ENCODE measurements around the gene UBQLN4.
"Not testable (repeated sequence)": the region's sequence is repeated elsewhere in the genome, so short reads cannot be mapped to it uniquely, and the experiment has no call there.

Gene UBQLN4

GRCh38 chr1:156075162-156075561, 21.6 kb upstream of the UBQLN4 start:
- no peak overlapping the region for H3K27ac Mint-ChIP-seq
- DNase-seq (ENCODE audit: low spot score): no peak
- H3K4me1 Mint-ChIP-seq (ENCODE audit: low read depth): no peaks in the 10 kb centered on the region
- H3K27me3 Mint-ChIP-seq (ENCODE audit: low read depth): peaks cover 21% of the 10 kb centered on the region
- no peak overlapping the region for H3K4me3 Mint-ChIP-seq
- H3K9me3 Mint-ChIP-seq: no peaks in the 10 kb centered on the region
- no peaks in the 10 kb centered on the region for H3K36me3 Mint-ChIP-seq (ENCODE audit: low read depth)

GRCh38 chr1:156074661-156075060, 21.1 kb upstream of the UBQLN4 start:
- Mint-ChIP-seq H3K4me3 (no peak overlapping the region), H3K27me3 (ENCODE audit: low read depth) (peaks cover 18% of the 10 kb centered on the region), H3K36me3 (ENCODE audit: low read depth) (no peaks in the 10 kb centered on the region), H3K4me1 (ENCODE audit: low read depth) (no peaks in the 10 kb centered on the region), H3K27ac (no peak overlapping the region), H3K9me3 (no peaks in the 10 kb centered on the region)
- DNase-seq (ENCODE audit: low spot score): no peak

- no peak overlapping the region for H3K27ac Mint-ChIP-seq
Observed at GRCh38 chr1:156073740-156074139, 20.1 kb upstream of the UBQLN4 start.

GRCh38 chr1:156073110-156073687, 19.6 kb upstream of the UBQLN4 start:
- Mint-ChIP-seq H3K4me1 (ENCODE audit: low read depth) (no peaks in the 10 kb centered on the region), H3K27me3 (ENCODE audit: low read depth) (peaks cover 8% of the 10 kb centered on the region), H3K4me3 (no peak overlapping the region), H3K27ac (no peak overlapping the region), H3K36me3 (ENCODE audit: low read depth) (no peaks in the 10 kb centered on the region), H3K9me3 (no peaks in the 10 kb centered on the region)
- no peak for DNase-seq (ENCODE audit: low spot score)

More at GRCh38 chr1:156073740-156074139, 20.1 kb upstream of the UBQLN4 start:
- Mint-ChIP-seq H3K36me3 (ENCODE audit: low read depth) (no peaks in the 10 kb centered on the region), H3K4me1 (ENCODE audit: low read depth) (no peaks in the 10 kb centered on the region), H3K27me3 (ENCODE audit: low read depth) (peaks cover 12% of the 10 kb centered on the region), H3K4me3 (no peak overlapping the region), H3K9me3 (no peaks in the 10 kb centered on the region)
- no peak for DNase-seq (ENCODE audit: low spot score)

- no peaks in the 10 kb centered on the region for H3K4me1 Mint-ChIP-seq (ENCODE audit: low read depth)
- no peak for DNase-seq (ENCODE audit: low spot score)
- peaks cover 3% of the 10 kb centered on the region for H3K27me3 Mint-ChIP-seq (ENCODE audit: low read depth)
- no peak overlapping the region for H3K27ac Mint-ChIP-seq
- H3K36me3 Mint-ChIP-seq (ENCODE audit: low read depth): no peaks in the 10 kb centered on the region
- H3K9me3 Mint-ChIP-seq: no peaks in the 10 kb centered on the region
- no peak overlapping the region for H3K4me3 Mint-ChIP-seq
Observed at GRCh38 chr1:156072251-156072650, 18.7 kb upstream of the UBQLN4 start.

GRCh38 chr1:156071332-156071816, 17.8 kb upstream of the UBQLN4 start:
- not testable (repeated sequence) for H3K9me3 Mint-ChIP-seq; H3K4me1 Mint-ChIP-seq (ENCODE audit: low read depth); H3K27me3 Mint-ChIP-seq (ENCODE audit: low read depth); H3K36me3 Mint-ChIP-seq (ENCODE audit: low read depth); H3K27ac Mint-ChIP-seq; H3K4me3 Mint-ChIP-seq; DNase-seq (ENCODE audit: low spot score)

GRCh38 chr1:156070548-156070947, 16.9 kb upstream of the UBQLN4 start:
- Mint-ChIP-seq H3K36me3 (ENCODE audit: low read depth) (no peaks in the 10 kb centered on the region), H3K4me3 (no peak overlapping the region), H3K9me3 (no peaks in the 10 kb centered on the region), H3K4me1 (ENCODE audit: low read depth) (peaks cover 8% of the 10 kb centered on the region), H3K27me3 (ENCODE audit: low read depth) (peaks cover 3% of the 10 kb centered on the region), H3K27ac (no peak overlapping the region)
- no peak for DNase-seq (ENCODE audit: low spot score)

GRCh38 chr1:156069490-156070455, 16.2 kb upstream of the UBQLN4 start:
- no peak overlapping the region for H3K4me3 Mint-ChIP-seq
- H3K27ac Mint-ChIP-seq: no peak overlapping the region
- H3K9me3 Mint-ChIP-seq: no peaks in the 10 kb centered on the region
- H3K27me3 Mint-ChIP-seq (ENCODE audit: low read depth): peaks cover 3% of the 10 kb centered on the region
- no peak for DNase-seq (ENCODE audit: low spot score)
- no peaks in the 10 kb centered on the region for H3K36me3 Mint-ChIP-seq (ENCODE audit: low read depth)
- H3K4me1 Mint-ChIP-seq (ENCODE audit: low read depth): peaks cover 12% of the 10 kb centered on the region

- Mint-ChIP-seq H3K4me1 (ENCODE audit: low read depth) (peaks cover 12% of the 10 kb centered on the region), H3K36me3 (ENCODE audit: low read depth) (no peaks in the 10 kb centered on the region), H3K4me3 (no peak overlapping the region), H3K27me3 (ENCODE audit: low read depth) (no peaks in the 10 kb centered on the region), H3K9me3 (no peaks in the 10 kb centered on the region), H3K27ac (peak overlapping the region; percentile 38)
- DNase-seq (ENCODE audit: low spot score): no peak
Observed at GRCh38 chr1:156067262-156067661, 13.7 kb upstream of the UBQLN4 start.

GRCh38 chr1:156065871-156066270, 12.3 kb upstream of the UBQLN4 start:
- DNase-seq (ENCODE audit: low spot score): no peak
- H3K36me3 Mint-ChIP-seq (ENCODE audit: low read depth): no peaks in the 10 kb centered on the region
- H3K4me3 Mint-ChIP-seq: no peak overlapping the region
- H3K4me1 Mint-ChIP-seq (ENCODE audit: low read depth): peaks cover 12% of the 10 kb centered on the region
- H3K27me3 Mint-ChIP-seq (ENCODE audit: low read depth): no peaks in the 10 kb centered on the region
- H3K9me3 Mint-ChIP-seq: no peaks in the 10 kb centered on the region
- H3K27ac Mint-ChIP-seq: no peak overlapping the region

- no peak for DNase-seq (ENCODE audit: low spot score)
- Mint-ChIP-seq H3K4me1 (ENCODE audit: low read depth) (peaks cover 12% of the 10 kb centered on the region), H3K36me3 (ENCODE audit: low read depth) (no peaks in the 10 kb centered on the region), H3K4me3 (no peak overlapping the region), H3K27ac (no peak overlapping the region), H3K9me3 (no peaks in the 10 kb centered on the region), H3K27me3 (ENCODE audit: low read depth) (no peaks in the 10 kb centered on the region)
Observed at GRCh38 chr1:156065212-156065611, 11.6 kb upstream of the UBQLN4 start.

- no peak for DNase-seq (ENCODE audit: low spot score)
- Mint-ChIP-seq H3K36me3 (ENCODE audit: low read depth) (no peaks in the 10 kb centered on the region), H3K4me3 (no peak overlapping the region), H3K4me1 (ENCODE audit: low read depth) (peaks cover 12% of the 10 kb centered on the region), H3K27me3 (ENCODE audit: low read depth) (no peaks in the 10 kb centered on the region), H3K27ac (no peak overlapping the region), H3K9me3 (no peaks in the 10 kb centered on the region)
Observed at GRCh38 chr1:156064615-156065014, 11.0 kb upstream of the UBQLN4 start.

GRCh38 chr1:156063997-156064285, 10.3 kb upstream of the UBQLN4 start:
- no peak overlapping the region for H3K4me3 Mint-ChIP-seq
- no peak for DNase-seq (ENCODE audit: low spot score)
- no peaks in the 10 kb centered on the region for H3K27me3 Mint-ChIP-seq (ENCODE audit: low read depth)
- H3K27ac Mint-ChIP-seq: no peak overlapping the region
- peaks cover 12% of the 10 kb centered on the region for H3K4me1 Mint-ChIP-seq (ENCODE audit: low read depth)
- H3K36me3 Mint-ChIP-seq (ENCODE audit: low read depth): no peaks in the 10 kb centered on the region
- no peaks in the 10 kb centered on the region for H3K9me3 Mint-ChIP-seq

GRCh38 chr1:156062189-156062588, 8.6 kb upstream of the UBQLN4 start:
- Mint-ChIP-seq H3K4me1 (ENCODE audit: low read depth) (peaks cover 12% of the 10 kb centered on the region), H3K4me3 (no peak overlapping the region), H3K27me3 (ENCODE audit: low read depth) (no peaks in the 10 kb centered on the region), H3K9me3 (no peaks in the 10 kb centered on the region), H3K36me3 (ENCODE audit: low read depth) (no peaks in the 10 kb centered on the region), H3K27ac (no peak overlapping the region)
- no peak for DNase-seq (ENCODE audit: low spot score)

Data from T-helper 2 cell treated with Interferon-gamma antibody and Interleukin-4, amounts not matched to agents 5 μg/mL and 100 μg/mL, for 36 hours (primary cell).